Measurements from ENCODE around the gene NTM.

DNA sequence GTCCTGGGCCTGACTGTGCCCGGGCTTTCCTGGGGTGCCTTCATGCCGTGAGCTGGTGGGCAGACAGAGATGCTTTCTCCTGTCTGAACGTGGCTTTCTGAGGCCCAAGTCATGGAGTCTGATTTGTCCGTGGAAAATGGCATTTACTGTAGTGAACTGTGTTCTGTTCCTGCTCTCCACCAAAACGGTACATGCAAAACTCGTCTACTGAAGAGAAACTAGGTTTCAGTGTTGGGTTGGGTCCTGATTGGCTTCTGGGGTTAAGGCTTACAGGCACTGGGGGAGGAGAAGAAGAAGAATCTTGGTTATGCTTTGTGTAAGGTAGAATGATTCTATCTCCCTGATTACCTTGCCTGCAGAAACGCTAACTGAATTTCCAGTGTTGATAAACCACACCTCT is 541.7 kb downstream of the NTM start:
- TF ChIP-seq, protein P1, sequence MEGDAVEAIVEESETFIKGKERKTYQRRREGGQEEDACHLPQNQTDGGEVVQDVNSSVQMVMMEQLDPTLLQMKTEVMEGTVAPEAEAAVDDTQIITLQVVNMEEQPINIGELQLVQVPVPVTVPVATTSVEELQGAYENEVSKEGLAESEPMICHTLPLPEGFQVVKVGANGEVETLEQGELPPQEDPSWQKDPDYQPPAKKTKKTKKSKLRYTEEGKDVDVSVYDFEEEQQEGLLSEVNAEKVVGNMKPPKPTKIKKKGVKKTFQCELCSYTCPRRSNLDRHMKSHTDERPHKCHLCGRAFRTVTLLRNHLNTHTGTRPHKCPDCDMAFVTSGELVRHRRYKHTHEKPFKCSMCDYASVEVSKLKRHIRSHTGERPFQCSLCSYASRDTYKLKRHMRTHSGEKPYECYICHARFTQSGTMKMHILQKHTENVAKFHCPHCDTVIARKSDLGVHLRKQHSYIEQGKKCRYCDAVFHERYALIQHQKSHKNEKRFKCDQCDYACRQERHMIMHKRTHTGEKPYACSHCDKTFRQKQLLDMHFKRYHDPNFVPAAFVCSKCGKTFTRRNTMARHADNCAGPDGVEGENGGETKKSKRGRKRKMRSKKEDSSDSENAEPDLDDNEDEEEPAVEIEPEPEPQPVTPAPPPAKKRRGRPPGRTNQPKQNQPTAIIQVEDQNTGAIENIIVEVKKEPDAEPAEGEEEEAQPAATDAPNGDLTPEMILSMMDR (conservative IDR thresholded peaks at IDR 0.05; ENCODE audit: low read length), result no peak
- no peak for TF ChIP-seq EZH2phosphoT487 (IDR thresholded peaks at IDR 0.05; ENCODE audit: borderline replicate concordance)

Measured in Loucy (cell line).